Stimulated activated CD4-positive, alpha-beta T cell treated with anti-CD3 and anti-CD28 coated beads, Interleukin-15, amount 100 ng/mL, for 24 hours (primary cell): ENCODE data around the gene LLGL2.

Experiments
- DNase-seq: peaks from one replicate; pipeline ENCODE4 v3.0.0-alpha.2; 2020

The LLGL2 gene

GRCh38 chr17:75616521-75617122, 91.1 kb downstream of the LLGL2 start:
- no peak for DNase-seq

GRCh38 chr17:75617218-75617617, 91.7 kb downstream of the LLGL2 start:
- DNase-seq: no peak

GRCh38 chr17:75617675-75618074, 92.2 kb downstream of the LLGL2 start:
- DNase-seq: no peak

GRCh38 chr17:75619506-75620431, 94.3 kb downstream of the LLGL2 start:
- DNase-seq: peak; percentile 42

GRCh38 chr17:75621489-75621888, 96.0 kb downstream of the LLGL2 start:
- no peak for DNase-seq

- no peak for DNase-seq
These were observed 96.6 kb downstream of the LLGL2 start for GRCh38 chr17:75622076-75622475.

- no peak for DNase-seq
These were observed 97.3 kb downstream of the LLGL2 start for GRCh38 chr17:75622771-75623273.

- DNase-seq: no peak
These were observed 97.9 kb downstream of the LLGL2 start for GRCh38 chr17:75623386-75623785.

- no peak for DNase-seq
These were observed 98.5 kb downstream of the LLGL2 start for GRCh38 chr17:75624021-75624420.
